Left hindlimb (tissue), 1 donor: Measurements from ENCODE around the gene GCLM.
"Not testable (repeated sequence)": the region's sequence is repeated elsewhere in the genome, so short reads cannot be mapped to it uniquely, and the experiment has no call there.

Source experiments
- DNase-seq: peaks from one replicate; pipeline ENCODE4 v3.0.0-alpha.2; 2018

GCLM gene

GRCh38 chr1:93909146-93910050, at the start of gene GCLM:
Gene GCLM, minus strand, starts transcription at chr1:93909430. Its CDS starts 267 bp downstream, at chr1:93909163.
- peak; percentile 90 for DNase-seq

- no peak for DNase-seq
These were observed 49.5 kb upstream of the GCLM start for GRCh38 chr1:93958726-93959100.

GRCh38 chr1:93958032-93958725, 48.9 kb upstream of the GCLM start:
- no peak for DNase-seq

GRCh38 chr1:93955765-93956164, 46.5 kb upstream of the GCLM start:
- DNase-seq, result no peak

- DNase-seq, result not testable (repeated sequence)
These were observed 37.9 kb upstream of the GCLM start for GRCh38 chr1:93947002-93947686.

GRCh38 chr1:93938461-93939145, 29.4 kb upstream of the GCLM start:
- DNase-seq, result no peak

- no peak for DNase-seq
These were observed 28.8 kb upstream of the GCLM start for GRCh38 chr1:93937997-93938396.

- no peak for DNase-seq
These were observed 16.0 kb upstream of the GCLM start for GRCh38 chr1:93925206-93925605.

GRCh38 chr1:93919780-93920179, 10.6 kb upstream of the GCLM start:
- DNase-seq, result no peak

GRCh38 chr1:93917302-93917701, 8.1 kb upstream of the GCLM start:
- DNase-seq, result no peak

- DNase-seq, result not testable (repeated sequence)
These were observed 1.6 kb upstream of the GCLM start for GRCh38 chr1:93910880-93911279.

- no peak for DNase-seq
These were observed 1.1 kb upstream of the GCLM start for GRCh38 chr1:93910305-93910704.

- peak; percentile 21 for DNase-seq
These were observed 660 bp downstream of the GCLM start for GRCh38 chr1:93908394-93909145.

- no peak for DNase-seq
These were observed 1.5 kb downstream of the GCLM start for GRCh38 chr1:93907718-93908117.

- DNase-seq, result no peak
These were observed 2.8 kb downstream of the GCLM start for GRCh38 chr1:93906480-93906879.

GRCh38 chr1:93905734-93906133, 3.5 kb downstream of the GCLM start:
- DNase-seq, result no peak

GRCh38 chr1:93905051-93905450, 4.2 kb downstream of the GCLM start:
- no peak for DNase-seq

GRCh38 chr1:93904228-93904627, 5.0 kb downstream of the GCLM start:
- DNase-seq, result no peak

- no peak for DNase-seq
These were observed 8.3 kb downstream of the GCLM start for GRCh38 chr1:93900723-93901504.

GRCh38 chr1:93899543-93900207, 9.6 kb downstream of the GCLM start:
- DNase-seq, result no peak

GRCh38 chr1:93888900-93889299, 20.3 kb downstream of the GCLM start:
- DNase-seq, result no peak
